Measurements from ENCODE around the gene MPPED1. TPM values are rescaled to one million over a fixed set of nuclear protein-coding genes. Genes with fewer than 3 reads are reported as not detected.

MPPED1 gene
- total RNA-seq, 2 experiments from 2014 or later = not detected

DNA sequence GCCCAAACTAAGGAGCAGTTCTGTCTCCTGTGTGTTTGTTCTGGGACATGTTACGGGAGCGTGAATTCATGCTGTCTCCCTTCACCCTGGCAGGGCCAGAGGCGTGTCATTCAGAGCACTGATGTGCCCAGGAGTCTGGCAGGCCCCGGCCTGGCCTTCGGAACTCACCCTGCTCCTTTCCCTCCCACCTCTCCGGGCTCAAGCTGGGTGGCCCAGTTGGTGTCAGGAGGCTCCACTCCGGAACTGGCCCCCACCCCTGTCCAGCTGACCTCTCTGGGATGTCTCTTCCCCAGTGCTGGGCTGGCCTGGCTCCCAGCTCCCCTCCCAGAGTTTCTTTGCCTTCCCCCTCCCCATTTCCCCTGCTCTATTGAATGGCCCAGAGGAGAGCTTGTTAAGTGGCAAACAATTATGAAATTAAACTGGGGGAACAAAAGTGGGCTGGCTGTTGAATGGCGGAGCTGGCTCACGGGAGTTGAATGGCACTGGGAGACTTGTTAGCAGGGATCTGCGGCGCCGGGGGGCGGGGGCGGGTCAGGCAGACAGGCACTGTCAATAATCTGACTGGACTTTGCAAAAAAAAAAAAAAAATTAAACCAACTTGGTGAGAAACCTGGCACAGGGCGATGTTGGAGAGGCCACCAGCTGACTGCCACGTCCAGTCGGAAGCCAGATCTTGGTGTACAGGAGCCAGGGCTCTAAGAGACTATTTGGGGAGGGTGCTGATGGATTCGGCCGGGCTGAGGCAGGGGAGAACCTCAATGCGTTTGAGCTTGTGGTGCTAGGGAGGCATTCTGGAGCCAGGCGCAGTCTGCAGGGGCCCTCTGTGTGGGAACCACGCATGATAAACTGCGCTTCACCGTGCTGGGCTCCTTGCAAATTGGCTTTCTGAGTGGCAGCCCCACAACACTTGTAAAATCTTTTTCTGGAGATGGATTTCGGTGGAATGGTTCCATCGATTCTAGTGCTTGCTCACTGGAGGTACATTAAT lies 1.3 kb downstream of the MPPED1 start:
- Mint-ChIP-seq H3K4me1 (peaks cover 2% of the 10 kb centered on the region), H3K9me3 (no peaks in the 10 kb centered on the region), H3K27ac (no peak overlapping the region), H3K27me3 (peaks cover 56% of the 10 kb centered on the region), H3K4me3 (no peak overlapping the region), H3K36me3 (no peaks in the 10 kb centered on the region)
- DNase-seq = no peak

DNA sequence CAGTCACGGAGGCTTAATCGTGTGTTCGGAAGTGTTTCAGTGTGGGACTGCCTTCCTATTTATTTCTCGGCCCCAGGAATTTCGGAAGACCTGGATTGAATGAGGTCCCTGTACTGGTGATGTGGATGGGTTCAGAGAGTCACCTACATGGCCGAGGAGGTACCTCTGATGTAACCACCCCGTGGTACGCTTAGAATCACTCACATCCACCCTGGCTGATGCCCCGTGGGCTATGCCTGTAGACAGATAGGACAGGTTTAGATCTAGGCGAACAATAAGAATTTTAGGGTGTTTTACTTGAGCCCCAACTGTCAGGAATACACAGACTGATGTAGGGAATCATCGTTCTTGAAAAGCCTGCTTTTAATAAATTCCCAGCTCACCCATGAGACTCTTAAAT lies 2.0 kb downstream of the MPPED1 start:
- H3K36me3 Mint-ChIP-seq = no peaks in the 10 kb centered on the region
- no peak for DNase-seq
- no peak overlapping the region for H3K27ac Mint-ChIP-seq
- no peak overlapping the region for H3K4me3 Mint-ChIP-seq
- H3K4me1 Mint-ChIP-seq = peaks cover 2% of the 10 kb centered on the region
- H3K27me3 Mint-ChIP-seq = peaks cover 56% of the 10 kb centered on the region
- no peaks in the 10 kb centered on the region for H3K9me3 Mint-ChIP-seq

DNA sequence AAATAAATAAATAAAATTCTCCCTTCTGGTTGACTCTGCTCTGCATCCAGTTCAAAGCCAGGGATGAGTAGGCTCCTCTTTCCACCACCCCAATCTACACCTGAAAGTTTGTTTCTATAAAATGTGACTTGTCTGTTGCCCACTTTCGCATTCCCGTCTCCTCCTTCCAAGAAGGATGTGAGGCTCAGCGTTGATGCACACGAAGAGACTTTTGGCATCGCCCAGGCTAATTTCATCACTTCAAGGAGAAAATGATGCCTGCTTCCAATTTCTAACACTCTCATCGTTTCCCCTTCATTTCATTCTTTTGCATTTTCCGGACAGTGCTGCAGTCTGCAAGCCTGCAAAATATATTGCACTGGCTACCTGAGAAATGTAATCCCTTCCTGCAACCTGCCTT lies 3.9 kb downstream of the MPPED1 start:
- DNase-seq = no peak
- H3K9me3 Mint-ChIP-seq = no peaks in the 10 kb centered on the region
- no peak overlapping the region for H3K27ac Mint-ChIP-seq
- peaks cover 46% of the 10 kb centered on the region for H3K27me3 Mint-ChIP-seq
- H3K36me3 Mint-ChIP-seq = no peaks in the 10 kb centered on the region
- no peak overlapping the region for H3K4me3 Mint-ChIP-seq
- peaks cover 2% of the 10 kb centered on the region for H3K4me1 Mint-ChIP-seq

DNA sequence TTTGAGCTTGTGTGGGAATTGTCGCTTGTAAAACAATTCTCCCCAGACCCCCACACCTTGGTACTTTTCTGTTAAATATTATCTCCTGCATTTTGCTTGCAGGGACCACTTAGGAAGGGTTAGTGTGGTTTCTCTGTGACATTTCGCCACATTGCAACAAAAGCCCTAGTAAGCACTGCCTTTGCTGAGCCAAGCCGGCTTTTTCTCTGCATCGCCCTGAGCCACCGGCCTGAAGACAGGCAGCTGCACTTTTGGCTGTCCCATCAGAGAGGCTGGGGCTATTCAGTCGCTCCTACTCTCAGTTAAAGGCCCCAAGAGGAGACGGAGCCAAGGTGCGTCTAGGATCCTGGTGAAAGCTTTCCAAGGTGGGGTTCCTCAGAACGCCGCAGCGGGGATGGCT lies 5.7 kb downstream of the MPPED1 start:
- no peak overlapping the region for H3K27ac Mint-ChIP-seq
- no peaks in the 10 kb centered on the region for H3K9me3 Mint-ChIP-seq
- no peaks in the 10 kb centered on the region for H3K36me3 Mint-ChIP-seq
- peaks cover 1% of the 10 kb centered on the region for H3K4me1 Mint-ChIP-seq
- H3K27me3 Mint-ChIP-seq = peaks cover 37% of the 10 kb centered on the region
- no peak overlapping the region for H3K4me3 Mint-ChIP-seq
- DNase-seq = no peak

DNA sequence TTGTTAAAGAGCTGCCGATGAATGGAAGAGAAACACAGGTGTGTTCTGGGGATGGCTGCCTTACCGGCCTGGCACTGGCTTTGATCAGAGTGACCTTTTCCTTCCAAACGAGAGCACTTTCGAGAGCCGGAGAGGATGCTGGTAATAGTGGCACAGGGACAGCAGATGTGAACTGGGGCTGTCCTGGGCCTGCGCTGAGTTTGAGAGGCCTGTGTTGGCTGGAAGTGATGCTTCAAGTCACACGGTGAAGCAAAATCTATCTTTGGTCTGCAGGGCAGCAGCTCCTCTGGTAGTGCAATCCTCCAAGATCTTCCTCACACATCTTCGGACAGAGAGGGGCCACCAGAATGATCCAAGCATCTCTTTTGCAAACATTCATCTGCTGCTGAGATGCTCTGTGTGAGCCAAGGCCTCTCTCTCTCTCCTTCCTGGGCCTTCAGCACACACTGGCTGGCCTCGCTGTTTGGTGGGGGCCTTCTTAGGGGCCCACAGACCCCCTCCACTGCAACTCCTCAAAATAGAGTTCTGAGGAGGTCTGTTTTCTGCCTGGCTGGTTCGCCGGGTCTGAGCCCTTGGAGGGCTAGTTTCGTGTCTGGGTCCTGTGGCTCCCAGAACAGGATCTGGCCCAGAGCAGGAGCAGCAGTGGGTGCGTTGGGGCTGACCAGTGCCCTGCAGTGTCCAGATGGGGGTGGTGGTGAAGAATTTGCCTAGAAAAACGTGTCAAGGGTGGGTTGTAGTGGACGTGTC lies 6.4 kb downstream of the MPPED1 start:
- H3K27me3 Mint-ChIP-seq = peaks cover 30% of the 10 kb centered on the region
- no peaks in the 10 kb centered on the region for H3K4me1 Mint-ChIP-seq
- H3K4me3 Mint-ChIP-seq = no peak overlapping the region
- no peak for DNase-seq
- no peaks in the 10 kb centered on the region for H3K9me3 Mint-ChIP-seq
- H3K27ac Mint-ChIP-seq = no peak overlapping the region
- H3K36me3 Mint-ChIP-seq = no peaks in the 10 kb centered on the region

DNA sequence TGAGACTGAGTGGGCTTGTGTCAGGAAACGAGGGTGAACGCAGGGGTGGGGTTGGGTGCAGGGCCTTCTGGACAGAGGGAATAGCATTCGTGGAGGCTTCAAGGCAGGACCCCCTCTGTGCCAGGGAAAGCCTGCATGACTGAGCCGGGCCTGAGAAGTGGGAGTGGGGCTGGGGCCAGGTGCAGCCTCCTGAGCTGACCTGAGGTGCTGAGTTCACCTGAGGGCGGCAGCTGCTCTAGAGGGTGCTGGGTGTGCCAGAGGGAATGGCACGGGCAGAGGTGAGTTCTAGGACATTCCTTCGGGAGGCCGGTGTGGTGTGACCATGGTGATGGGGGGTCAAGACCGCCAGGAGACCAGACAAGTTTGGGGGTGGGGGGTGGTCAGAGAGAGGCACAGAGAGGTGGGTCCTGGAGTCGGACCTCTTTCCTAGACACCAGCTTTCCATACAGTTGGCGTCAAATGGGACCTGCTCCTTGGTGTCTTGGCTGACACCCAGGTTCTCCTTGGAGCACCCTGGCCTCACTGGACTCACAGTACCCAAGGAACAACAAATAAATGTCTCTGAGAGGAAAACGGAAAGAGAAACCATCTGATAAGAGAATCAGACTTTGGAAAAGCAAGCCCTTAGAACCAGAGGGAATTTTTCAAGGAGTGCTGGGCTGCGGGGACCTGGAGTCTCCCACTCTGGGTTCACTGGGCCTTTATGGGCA lies 7.7 kb downstream of the MPPED1 start:
- Mint-ChIP-seq H3K36me3 (no peaks in the 10 kb centered on the region), H3K27ac (no peak overlapping the region), H3K4me3 (no peak overlapping the region), H3K27me3 (peaks cover 19% of the 10 kb centered on the region), H3K4me1 (no peaks in the 10 kb centered on the region), H3K9me3 (no peaks in the 10 kb centered on the region)
- DNase-seq = no peak

DNA sequence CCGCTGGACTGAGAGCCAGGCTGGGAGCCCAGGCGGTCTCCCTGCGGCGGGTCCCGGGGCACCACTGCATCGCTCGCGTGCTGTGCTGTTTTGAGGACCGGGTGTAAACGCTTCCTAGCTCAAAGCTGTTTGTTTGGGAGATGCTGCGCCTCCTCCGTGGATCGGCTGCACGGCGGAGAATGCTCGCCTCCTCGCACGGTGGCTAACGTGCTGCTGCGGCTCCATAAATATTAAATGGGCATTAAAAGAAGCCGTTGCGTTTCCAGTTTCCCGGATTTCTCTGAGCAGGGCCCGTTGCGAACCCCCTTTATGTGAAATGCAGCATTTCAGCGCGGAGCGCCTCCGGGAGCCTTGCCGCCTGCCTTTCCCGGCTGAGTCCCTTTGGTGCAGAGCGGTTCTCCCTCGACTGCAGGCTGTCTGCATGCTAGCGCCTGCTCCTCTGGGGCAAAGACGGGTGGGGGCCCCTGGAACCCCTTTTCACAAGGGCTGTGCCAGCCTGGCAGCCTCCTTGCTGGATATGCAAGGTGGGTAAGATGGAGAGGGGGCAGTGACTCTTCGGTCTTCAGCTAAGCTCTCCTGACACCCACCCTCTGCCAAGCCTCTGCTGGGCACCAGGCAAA lies 9.3 kb downstream of the MPPED1 start:
- peaks cover 7% of the 10 kb centered on the region for H3K27me3 Mint-ChIP-seq
- no peak for DNase-seq
- H3K9me3 Mint-ChIP-seq = no peaks in the 10 kb centered on the region
- H3K4me1 Mint-ChIP-seq = no peaks in the 10 kb centered on the region
- H3K4me3 Mint-ChIP-seq = no peak overlapping the region
- H3K36me3 Mint-ChIP-seq = no peaks in the 10 kb centered on the region
- H3K27ac Mint-ChIP-seq = no peak overlapping the region

DNA sequence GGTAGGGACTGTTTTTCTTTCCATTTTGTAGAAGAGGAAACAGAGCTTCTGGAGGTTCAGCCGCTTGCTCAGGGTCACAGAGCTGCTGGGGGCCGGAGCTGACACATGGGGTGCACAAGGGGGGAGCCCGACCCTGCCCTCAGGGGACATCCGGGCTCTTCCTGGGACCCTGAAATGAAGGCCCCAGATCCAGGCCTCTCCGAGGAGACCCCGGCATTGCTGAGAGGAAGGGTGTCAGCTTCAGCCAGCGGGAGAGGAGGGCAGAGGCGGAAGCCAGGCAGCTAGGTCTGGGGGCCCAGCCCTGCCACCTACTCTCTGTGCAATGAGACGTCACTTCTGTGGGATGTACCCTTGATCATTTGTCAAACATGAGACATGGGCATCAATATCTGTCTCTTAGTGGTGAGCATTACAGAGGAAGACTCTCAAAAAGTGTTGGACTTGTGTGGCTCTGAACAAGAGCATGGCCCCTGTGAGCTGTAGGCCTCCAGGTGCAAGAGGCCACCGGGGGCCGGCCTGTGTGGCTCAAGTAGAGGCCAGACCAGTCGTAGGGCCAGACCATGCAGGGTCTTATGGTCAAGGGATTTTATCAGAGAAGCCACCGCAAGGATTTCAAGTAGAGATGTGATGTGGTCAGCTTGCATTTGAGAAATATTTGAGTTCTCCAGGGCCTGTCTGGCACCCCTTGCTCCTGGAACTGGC lies 10.3 kb downstream of the MPPED1 start:
- no peaks in the 10 kb centered on the region for H3K9me3 Mint-ChIP-seq
- no peaks in the 10 kb centered on the region for H3K4me1 Mint-ChIP-seq
- H3K27ac Mint-ChIP-seq = no peak overlapping the region
- H3K36me3 Mint-ChIP-seq = no peaks in the 10 kb centered on the region
- DNase-seq = no peak
- no peak overlapping the region for H3K4me3 Mint-ChIP-seq
- peaks cover 5% of the 10 kb centered on the region for H3K27me3 Mint-ChIP-seq

DNA sequence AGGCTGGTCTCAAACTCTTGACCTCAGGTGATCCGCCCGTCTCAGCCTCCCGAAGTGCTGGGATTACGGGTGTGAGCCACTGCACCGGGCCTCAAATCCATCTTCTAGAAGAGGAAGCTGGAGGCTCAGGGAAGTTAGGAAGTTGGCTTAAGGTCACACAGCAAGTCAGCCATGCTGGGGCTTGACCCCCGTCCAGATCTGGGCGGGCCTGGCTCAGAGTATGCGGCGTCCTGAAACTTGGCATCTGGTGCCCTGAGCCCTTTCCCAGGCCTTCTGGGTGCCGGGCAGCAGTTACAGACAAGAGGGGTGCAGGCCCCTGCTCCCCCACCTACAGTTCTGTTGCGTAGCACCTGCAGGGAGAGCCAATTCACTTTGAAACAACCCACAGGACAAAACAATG lies 11.2 kb downstream of the MPPED1 start:
- H3K4me3 Mint-ChIP-seq = no peak overlapping the region
- no peak for DNase-seq
- H3K9me3 Mint-ChIP-seq = no peaks in the 10 kb centered on the region
- no peaks in the 10 kb centered on the region for H3K4me1 Mint-ChIP-seq
- H3K27ac Mint-ChIP-seq = no peak overlapping the region
- H3K27me3 Mint-ChIP-seq = peaks cover 4% of the 10 kb centered on the region
- no peaks in the 10 kb centered on the region for H3K36me3 Mint-ChIP-seq

DNA sequence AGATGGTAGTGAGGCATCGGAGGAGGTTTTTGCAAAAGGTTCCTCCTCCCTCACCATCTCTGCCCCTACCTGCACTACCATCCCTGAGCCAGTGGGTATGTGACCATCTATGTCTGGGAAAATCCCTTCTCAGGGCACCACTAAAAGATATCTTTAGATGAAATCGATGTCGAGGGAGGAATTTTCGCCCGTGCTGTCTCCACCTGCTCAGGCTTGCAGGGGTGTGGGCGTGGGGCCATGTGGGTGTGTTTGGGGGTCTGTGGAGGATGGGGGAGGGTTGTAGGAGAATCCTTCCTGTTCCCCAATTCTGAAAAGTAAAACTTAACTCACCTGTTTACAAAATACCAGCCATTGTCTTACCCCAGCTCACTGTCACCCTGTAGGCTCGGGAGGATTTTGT lies 12.4 kb downstream of the MPPED1 start:
- DNase-seq = no peak
- H3K9me3 Mint-ChIP-seq = no peaks in the 10 kb centered on the region
- H3K4me1 Mint-ChIP-seq = no peaks in the 10 kb centered on the region
- peaks cover 8% of the 10 kb centered on the region for H3K27me3 Mint-ChIP-seq
- no peak overlapping the region for H3K27ac Mint-ChIP-seq
- no peak overlapping the region for H3K4me3 Mint-ChIP-seq
- H3K36me3 Mint-ChIP-seq = no peaks in the 10 kb centered on the region

DNA sequence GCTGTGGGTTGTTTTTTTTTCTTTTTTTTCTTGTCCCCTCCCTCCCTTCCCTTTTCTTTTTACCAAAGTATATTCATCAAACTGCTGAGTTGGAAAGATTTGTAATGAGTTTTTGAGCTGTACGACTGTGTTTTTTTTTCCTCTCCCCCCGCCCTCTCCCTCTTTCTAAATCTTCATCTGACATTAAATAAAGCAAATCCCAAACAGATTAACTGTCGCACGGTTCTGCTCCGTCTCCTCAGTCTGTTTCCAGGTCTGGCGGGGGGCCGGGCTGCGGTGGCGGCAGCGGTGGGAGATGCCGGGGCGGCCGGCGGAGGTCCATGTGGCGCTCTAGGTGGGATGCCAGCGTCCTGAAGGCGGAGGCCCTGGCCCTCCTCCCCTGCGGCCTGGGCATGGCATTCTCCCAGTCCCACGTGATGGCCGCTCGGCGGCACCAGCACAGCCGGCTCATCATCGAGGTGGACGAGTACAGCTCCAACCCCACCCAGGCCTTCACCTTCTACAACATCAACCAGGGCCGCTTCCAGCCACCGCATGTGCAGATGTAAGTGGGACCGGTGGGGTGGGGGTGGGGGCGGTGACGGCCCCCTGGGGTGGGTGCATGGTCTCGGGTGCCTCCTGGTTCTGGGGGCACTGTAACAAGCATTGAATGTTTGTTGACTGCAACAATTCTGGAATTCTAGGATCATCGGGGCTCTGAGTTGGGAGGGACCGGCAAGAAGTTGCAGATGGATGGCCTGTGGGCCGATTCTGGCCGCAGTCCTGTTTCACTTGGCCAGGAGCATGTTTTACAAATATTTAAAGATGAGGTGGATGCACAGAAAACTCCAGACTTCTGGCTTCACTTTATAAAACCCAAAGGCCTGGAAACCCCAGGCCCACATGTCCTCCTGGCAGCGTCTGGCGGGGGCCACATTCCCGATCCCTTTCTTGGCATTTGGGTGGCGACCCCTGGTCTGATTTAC lies 13.1 kb downstream of the MPPED1 start:
- Mint-ChIP-seq H3K27me3 (peaks cover 16% of the 10 kb centered on the region), H3K36me3 (no peaks in the 10 kb centered on the region), H3K27ac (no peak overlapping the region), H3K4me3 (no peak overlapping the region), H3K9me3 (no peaks in the 10 kb centered on the region), H3K4me1 (no peaks in the 10 kb centered on the region)
- DNase-seq = no peak

DNA sequence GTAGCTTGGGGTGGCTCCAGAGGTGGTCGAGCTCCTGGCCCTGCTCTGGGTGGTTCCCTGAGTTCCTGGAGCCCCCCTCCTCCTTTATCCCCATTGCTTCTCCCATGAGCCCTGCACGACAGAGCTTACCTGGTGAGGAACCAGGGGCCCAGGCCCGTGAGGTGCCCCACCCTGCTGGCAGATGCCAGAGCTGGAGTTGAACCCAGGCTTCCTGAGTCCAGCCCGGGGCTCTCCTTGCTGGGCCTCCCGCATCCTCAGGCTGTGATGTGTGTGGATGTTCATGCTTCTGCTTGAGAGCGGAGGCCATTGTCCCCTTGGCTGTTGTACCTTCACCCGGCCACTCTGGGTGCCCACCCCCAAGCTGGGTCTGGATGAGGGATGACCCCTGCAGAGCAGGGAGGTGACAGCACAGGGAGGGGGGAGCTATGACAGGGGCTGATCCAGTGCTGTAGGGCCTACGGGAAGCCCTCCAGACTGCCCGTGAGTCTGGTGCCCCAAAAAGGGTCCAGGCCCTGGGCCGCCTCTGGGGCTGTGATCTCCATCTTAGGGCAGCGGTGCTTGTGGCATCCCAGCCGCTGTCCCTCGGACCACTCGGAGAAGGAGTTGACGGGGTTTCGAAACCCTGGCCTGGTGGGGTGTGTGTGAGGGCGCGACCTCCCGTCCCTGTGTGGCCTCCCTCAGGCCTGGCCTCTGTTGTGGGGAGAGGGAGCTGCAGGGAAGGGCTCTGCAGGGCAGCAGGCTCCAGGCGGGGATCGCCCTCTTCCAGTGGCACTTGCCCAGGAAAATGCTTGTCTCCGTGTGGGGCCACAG lies 14.4 kb downstream of the MPPED1 start:
- no peaks in the 10 kb centered on the region for H3K4me1 Mint-ChIP-seq
- no peak overlapping the region for H3K27ac Mint-ChIP-seq
- H3K36me3 Mint-ChIP-seq = no peaks in the 10 kb centered on the region
- no peak for DNase-seq
- no peaks in the 10 kb centered on the region for H3K9me3 Mint-ChIP-seq
- no peak overlapping the region for H3K4me3 Mint-ChIP-seq
- H3K27me3 Mint-ChIP-seq = peaks cover 25% of the 10 kb centered on the region

DNA sequence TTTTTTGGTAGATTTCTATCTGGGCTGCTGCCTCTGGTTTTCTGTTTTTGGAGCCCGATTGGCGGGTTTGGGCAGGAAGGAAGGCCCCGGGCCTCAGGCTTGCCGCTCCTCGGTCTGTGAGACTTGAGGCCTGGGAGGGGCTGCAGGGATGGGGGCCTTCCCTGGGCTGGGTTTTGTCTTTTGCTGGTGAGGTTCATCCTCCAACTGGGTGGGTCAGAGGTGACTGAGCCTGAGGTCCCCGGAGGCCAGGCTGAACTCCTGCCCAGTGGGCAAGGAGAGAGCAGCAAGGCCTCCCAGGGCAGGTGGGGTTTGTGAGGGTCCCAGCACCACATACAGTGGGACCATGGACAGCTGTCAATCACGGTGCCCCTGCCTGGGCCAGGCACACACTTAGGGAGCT lies 15.0 kb downstream of the MPPED1 start:
- no peak for DNase-seq
- Mint-ChIP-seq H3K36me3 (no peaks in the 10 kb centered on the region), H3K4me3 (no peak overlapping the region), H3K27me3 (peaks cover 30% of the 10 kb centered on the region), H3K27ac (no peak overlapping the region), H3K9me3 (no peaks in the 10 kb centered on the region), H3K4me1 (no peaks in the 10 kb centered on the region)
